ENCODE results near the gene BTF3. TPM values are rescaled to one million over a fixed set of nuclear protein-coding genes. Genes with fewer than 3 reads are reported as not detected.

Gene BTF3
- total and polyA plus RNA-seq, 2 of the 13 experiments (the other 11 are each of a cell fraction or from before 2014, with no cell fraction given), result 557 to 698 TPM

- TF ChIP-seq MED13 (CRISPR knock-in tag; IDR thresholded peaks at IDR 0.05) (no peak), ZNF552 (CRISPR knock-in tag; IDR thresholded peaks at IDR 0.05; ENCODE audit: borderline replicate concordance) (no peak), ZNF703 (CRISPR knock-in tag; IDR thresholded peaks at IDR 0.05; ENCODE audit: borderline replicate concordance) (no peak), MED1 (CRISPR knock-in tag; IDR thresholded peaks at IDR 0.05) (no peak)
- TF ChIP-seq, protein P1, sequence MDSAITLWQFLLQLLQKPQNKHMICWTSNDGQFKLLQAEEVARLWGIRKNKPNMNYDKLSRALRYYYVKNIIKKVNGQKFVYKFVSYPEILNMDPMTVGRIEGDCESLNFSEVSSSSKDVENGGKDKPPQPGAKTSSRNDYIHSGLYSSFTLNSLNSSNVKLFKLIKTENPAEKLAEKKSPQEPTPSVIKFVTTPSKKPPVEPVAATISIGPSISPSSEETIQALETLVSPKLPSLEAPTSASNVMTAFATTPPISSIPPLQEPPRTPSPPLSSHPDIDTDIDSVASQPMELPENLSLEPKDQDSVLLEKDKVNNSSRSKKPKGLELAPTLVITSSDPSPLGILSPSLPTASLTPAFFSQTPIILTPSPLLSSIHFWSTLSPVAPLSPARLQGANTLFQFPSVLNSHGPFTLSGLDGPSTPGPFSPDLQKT (CRISPR knock-in tag; IDR thresholded peaks at IDR 0.05; ENCODE audit: borderline replicate concordance), result no peak
Measured at GRCh38 chr5:73529081-73529480, 30.8 kb downstream of the BTF3 start (continued).

- ChIA-PET POLR2A (interaction anchor here (1.0 to 1.2 kb wide), 2 partner anchors 10 to 33 kb away, joined by 3 to 4 read pairs; partner anchors contain the start of gene BTF3), CTCF (ENCODE audit: low intra/inter-chr PET ratio, low total read pairs) (no interaction called here)
- no peak overlapping the region for H3K4me3 ChIP-seq (replicated peaks in 1 of 3; ENCODE audit: insufficient read depth in 1 of 3, low read depth in 2 of 3, low read length in 3 of 3)
- in situ Hi-C loops (cut with HindIII; ENCODE audit: extremely low pct_ligation_motif_present, low pct_unique_long_range_greater_than_20kb), result no loop called here
- H3K79me2 ChIP-seq (ENCODE audit: insufficient read depth, low read length), result no peaks in the 10 kb centered on the region
- no peaks in the 10 kb centered on the region for H3K27me3 ChIP-seq (ENCODE audit: control insufficient read depth in 1 of 2, insufficient read depth in 2 of 2, low read length in 2 of 2)
- H3K4me1 ChIP-seq (ENCODE audit: insufficient read depth, low read length), result peaks cover 19% of the 10 kb centered on the region
- no TSS peak for BruUV-seq (replicated peaks)
- intact Hi-C loops (cut with micrococcal nuclease; ENCODE audit: unreplicated experiment), result no loop called here
- no peak overlapping the region for H3K9ac ChIP-seq (ENCODE audit: insufficient read depth, low read depth, low read length)
- FAIRE-seq, result no peak
- no peak for ATAC-seq
- no peak overlapping the region for H2AFZ ChIP-seq (ENCODE audit: low read length)
- H4K20me1 ChIP-seq (ENCODE audit: insufficient read depth, low read length), result no peaks in the 10 kb centered on the region
- DNase-seq (ENCODE audit: low spot score), result no peak
- no peak overlapping the region for H3K27ac ChIP-seq (ENCODE audit: extremely low read length, insufficient read depth, low read length)
- no peaks in the 10 kb centered on the region for H3K36me3 ChIP-seq (replicated peaks in 1 of 2; ENCODE audit: control insufficient read depth in 1 of 2, insufficient read depth in 2 of 2, low read length in 2 of 2)
- H3K9me3 ChIP-seq (ENCODE audit: low read length), result peaks cover 11% of the 10 kb centered on the region
- H3K4me2 ChIP-seq (ENCODE audit: low read depth, low read length), result no peak overlapping the region
- WGBS (ENCODE audit: low lambda C conversion rate), result 67% methylated on average over 1 of the region's 1 CpG
- TF ChIP-seq MTA1 (CRISPR knock-in tag; IDR thresholded peaks at IDR 0.05; ENCODE audit: borderline replicate concordance), result no peak
- TF ChIP-seq ZNF614 (CRISPR knock-in tag; IDR thresholded peaks at IDR 0.05; ENCODE audit: borderline replicate concordance), result no peak
- TF ChIP-seq ZNF678 (CRISPR knock-in tag; IDR thresholded peaks at IDR 0.05), result no peak
- no peak for TF ChIP-seq ZNF564 (CRISPR knock-in tag; IDR thresholded peaks at IDR 0.05)
- TF ChIP-seq HNRNPL (IDR thresholded peaks at IDR 0.05; ENCODE audit: low read depth, low read length), result no peak
- no peak for TF ChIP-seq ZNF121 (CRISPR knock-in tag; IDR thresholded peaks at IDR 0.05)
- no peak for TF ChIP-seq CBFB (CRISPR knock-in tag; IDR thresholded peaks at IDR 0.05)
- no peak for TF ChIP-seq RFX5 (IDR thresholded peaks at IDR 0.05; ENCODE audit: low read depth, low read length)
- TF ChIP-seq, protein P2, sequence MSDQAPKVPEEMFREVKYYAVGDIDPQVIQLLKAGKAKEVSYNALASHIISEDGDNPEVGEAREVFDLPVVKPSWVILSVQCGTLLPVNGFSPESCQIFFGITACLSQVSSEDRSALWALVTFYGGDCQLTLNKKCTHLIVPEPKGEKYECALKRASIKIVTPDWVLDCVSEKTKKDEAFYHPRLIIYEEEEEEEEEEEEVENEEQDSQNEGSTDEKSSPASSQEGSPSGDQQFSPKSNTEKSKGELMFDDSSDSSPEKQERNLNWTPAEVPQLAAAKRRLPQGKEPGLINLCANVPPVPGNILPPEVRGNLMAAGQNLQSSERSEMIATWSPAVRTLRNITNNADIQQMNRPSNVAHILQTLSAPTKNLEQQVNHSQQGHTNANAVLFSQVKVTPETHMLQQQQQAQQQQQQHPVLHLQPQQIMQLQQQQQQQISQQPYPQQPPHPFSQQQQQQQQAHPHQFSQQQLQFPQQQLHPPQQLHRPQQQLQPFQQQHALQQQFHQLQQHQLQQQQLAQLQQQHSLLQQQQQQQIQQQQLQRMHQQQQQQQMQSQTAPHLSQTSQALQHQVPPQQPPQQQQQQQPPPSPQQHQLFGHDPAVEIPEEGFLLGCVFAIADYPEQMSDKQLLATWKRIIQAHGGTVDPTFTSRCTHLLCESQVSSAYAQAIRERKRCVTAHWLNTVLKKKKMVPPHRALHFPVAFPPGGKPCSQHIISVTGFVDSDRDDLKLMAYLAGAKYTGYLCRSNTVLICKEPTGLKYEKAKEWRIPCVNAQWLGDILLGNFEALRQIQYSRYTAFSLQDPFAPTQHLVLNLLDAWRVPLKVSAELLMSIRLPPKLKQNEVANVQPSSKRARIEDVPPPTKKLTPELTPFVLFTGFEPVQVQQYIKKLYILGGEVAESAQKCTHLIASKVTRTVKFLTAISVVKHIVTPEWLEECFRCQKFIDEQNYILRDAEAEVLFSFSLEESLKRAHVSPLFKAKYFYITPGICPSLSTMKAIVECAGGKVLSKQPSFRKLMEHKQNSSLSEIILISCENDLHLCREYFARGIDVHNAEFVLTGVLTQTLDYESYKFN (CRISPR knock-in tag; conservative IDR thresholded peaks at IDR 0.05), result no peak
- TF ChIP-seq ATF3 (CRISPR knock-in tag; IDR thresholded peaks at IDR 0.05), result no peak
Measured at GRCh38 chr5:73531356-73531755, 33.1 kb downstream of the BTF3 start.
